Measurements from ENCODE around the gene HOOK2.

GRCh38 chr19:12750851-12751250 lies 24.5 kb downstream of the HOOK2 start:
- no peak for TF ChIP-seq CTCF (IDR thresholded peaks at IDR 0.05; ENCODE audit: low read depth, low read length, poor library complexity, severe bottlenecking)
- TF ChIP-seq EZH2phosphoT487 (IDR thresholded peaks at IDR 0.05; ENCODE audit: borderline replicate concordance, low read length): no peak
